WERI-Rb-1 (cell line): Measurements from ENCODE around the gene TNFRSF21.

Experiments
- DNase-seq: peaks from one replicate; pipeline ENCODE4 v3.0.0-alpha.2; 2020
- H3K27ac ChIP-seq: fragments of 250-450 bp; sonication (Bioruptor Pico); 2 replicates; pipeline ENCODE4 v1.5.1; 2020; ENCODE audit warnings: mild to moderate bottlenecking, moderate library complexity
- H3K27me3 ChIP-seq: fragments of 250-450 bp; sonication (Bioruptor Pico); 2 replicates; pipeline ENCODE4 v1.5.1; 2021; ENCODE audit warnings: mild to moderate bottlenecking, low read depth, moderate library complexity; ENCODE audit not compliant: insufficient read depth, severe bottlenecking
- H3K36me3 ChIP-seq: fragments of 250-450 bp; sonication (Bioruptor Pico); 2 replicates; pipeline ENCODE4 v1.5.1; 2020; ENCODE audit warnings: mild to moderate bottlenecking, moderate library complexity
- H3K4me3 ChIP-seq: 2 replicates; pipeline ENCODE4 v1.5.1; 2011; ENCODE audit warnings: low read depth, mild to moderate bottlenecking, control low read depth, low read length
- H3K9me3 ChIP-seq: fragments of 250-450 bp; sonication (Bioruptor Pico); 2 replicates; pipeline ENCODE4 v1.5.1; 2021; ENCODE audit warnings: mild to moderate bottlenecking, moderate library complexity; ENCODE audit not compliant: severe bottlenecking
- CTCF ChIP-seq: IDR thresholded peaks from 2 replicates; pipeline ENCODE4 v1.5.1; 2011; ENCODE audit warnings: low read depth, mild to moderate bottlenecking, control low read depth, inconsistent platforms, low read length

TNFRSF21 gene

DNA sequence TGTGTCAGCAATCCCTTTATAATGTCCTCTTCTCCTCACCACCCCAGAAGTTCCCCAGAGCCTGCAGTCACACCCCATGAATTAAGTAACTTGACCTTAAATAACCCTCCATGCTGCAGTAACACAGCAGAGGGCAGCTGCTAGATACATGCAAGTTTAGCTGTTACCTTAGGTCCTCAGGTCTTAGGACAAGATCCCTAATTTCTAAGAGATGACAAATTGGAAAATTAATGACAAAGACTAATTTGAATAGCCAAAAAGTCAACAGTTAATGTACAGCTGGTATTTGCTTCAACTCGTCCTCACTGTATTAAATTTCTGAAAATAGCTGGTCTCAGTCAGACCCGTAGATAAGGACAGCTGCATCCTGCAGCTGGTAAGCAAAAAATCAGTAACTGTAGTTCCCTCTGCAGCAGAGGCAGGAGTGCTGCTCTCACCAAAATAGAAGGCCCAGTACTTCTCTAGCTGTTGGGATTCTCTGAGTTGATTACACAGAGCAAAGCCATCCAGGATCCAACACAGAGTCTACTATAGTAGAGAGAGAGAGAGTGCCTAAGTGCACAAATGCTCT is 62.4 kb downstream of the TNFRSF21 start:
- H3K4me3 ChIP-seq = no peak overlapping the region
- no peaks in the 10 kb centered on the region for H3K27me3 ChIP-seq
- no peak overlapping the region for H3K27ac ChIP-seq
- DNase-seq = peak; percentile 27
- H3K9me3 ChIP-seq = no peaks in the 10 kb centered on the region
- H3K36me3 ChIP-seq = peaks cover 3% of the 10 kb centered on the region
- no peak for TF ChIP-seq CTCF

DNA sequence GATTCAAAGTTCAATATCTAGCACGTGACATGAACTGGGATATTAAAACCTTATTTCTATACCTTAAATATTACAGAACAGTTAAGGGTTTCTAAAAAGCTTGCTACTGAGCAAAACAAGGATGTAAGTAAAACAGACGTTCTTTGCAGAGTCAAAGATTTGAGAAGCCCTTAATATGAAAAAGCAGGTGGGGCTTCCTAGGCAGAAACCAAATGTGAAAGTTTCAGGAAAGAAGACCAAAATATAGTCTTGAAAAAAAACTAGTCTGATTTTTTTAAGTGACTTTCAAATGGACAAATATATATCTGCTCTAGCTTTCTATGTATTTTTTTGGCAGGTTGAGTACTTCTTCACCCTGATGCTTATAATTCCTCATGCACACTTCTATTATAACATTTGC is 63.2 kb downstream of the TNFRSF21 start:
- Histone ChIP-seq H3K27ac (no peak overlapping the region), H3K36me3 (no peaks in the 10 kb centered on the region; the same call in 1 of the 2 replicates), H3K27me3 (no peaks in the 10 kb centered on the region), H3K9me3 (no peaks in the 10 kb centered on the region), H3K4me3 (no peak overlapping the region)
- TF ChIP-seq CTCF = no peak
- DNase-seq = no peak

DNA sequence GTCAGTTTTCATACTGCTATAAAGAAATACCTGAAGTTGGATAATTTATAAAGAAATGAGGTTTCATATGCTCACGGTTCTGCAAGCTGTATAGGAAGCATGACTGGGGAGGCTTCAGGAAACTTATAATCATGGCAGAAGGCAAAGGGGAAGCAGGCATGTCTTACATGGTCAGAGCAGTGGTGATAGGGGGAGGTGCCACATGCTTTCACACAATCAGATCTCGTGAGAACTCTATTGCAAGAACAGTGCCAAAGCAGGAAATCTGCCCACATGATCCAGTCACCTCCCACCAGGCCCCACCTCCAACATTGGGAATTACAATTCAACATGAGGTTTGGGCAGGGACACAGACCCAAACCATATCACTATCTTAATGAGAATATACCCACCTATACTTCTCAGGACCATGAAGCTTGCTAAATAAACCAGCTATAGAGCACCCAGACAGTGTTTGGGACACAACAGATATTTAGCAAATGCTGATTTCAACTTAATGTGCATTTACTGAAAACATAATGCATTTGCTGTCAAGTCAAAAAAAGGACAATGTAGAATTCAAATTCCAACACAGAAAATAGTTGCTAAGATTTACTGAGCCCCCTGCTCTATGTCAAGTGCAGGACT is 63.8 kb downstream of the TNFRSF21 start:
- no peak for TF ChIP-seq CTCF
- no peak for DNase-seq
- Histone ChIP-seq H3K36me3 (no peaks in the 10 kb centered on the region), H3K27ac (no peak overlapping the region), H3K4me3 (no peak overlapping the region), H3K9me3 (no peaks in the 10 kb centered on the region), H3K27me3 (no peaks in the 10 kb centered on the region)

DNA sequence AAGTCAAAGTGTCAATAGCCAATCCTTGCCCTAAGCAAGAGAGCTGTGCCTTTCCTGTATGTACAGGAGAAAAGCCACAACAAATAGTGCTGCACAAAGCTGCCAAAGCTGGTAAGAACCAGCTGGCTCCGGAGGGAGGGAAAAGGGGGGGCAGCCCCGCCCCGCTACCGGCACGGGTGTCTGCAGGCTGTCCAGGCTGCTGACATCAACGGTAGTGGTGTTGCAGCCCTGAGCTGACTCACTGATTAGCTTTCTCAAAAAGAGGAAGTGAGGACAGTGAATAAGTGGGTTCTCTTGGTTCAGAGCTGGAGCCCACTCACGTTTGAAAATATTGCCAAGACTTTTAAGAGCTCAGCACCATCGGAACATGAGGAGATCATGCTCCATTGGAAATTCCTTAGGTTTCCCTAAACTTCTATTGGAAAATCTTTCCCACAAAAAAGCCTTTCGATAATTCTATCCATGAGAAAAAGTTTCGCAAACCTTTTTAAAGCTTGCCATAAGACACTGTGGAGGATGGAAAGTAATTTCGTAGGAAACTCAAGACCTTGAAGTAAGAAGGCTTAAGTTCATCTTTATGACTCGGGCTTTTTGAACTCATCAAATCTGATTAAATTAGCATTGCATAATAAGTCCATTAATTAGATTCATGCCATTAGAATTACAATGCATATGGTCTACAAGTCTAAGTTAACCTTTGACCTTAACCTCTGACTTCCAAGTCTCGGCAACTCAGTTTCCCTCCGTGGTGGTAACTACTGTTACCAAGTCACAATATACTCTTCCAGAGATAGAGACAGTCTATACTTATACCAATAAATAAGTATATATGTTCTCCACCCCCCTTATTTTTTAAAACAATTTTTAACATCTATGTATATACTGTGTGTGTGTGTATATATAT is 67.0 kb downstream of the TNFRSF21 start:
- Histone ChIP-seq H3K27ac (peak overlapping the region; percentile 73), H3K9me3 (no peaks in the 10 kb centered on the region), H3K36me3 (no peaks in the 10 kb centered on the region), H3K4me3 (peak overlapping the region; percentile 8; the same call in 1 of the 2 replicates), H3K27me3 (no peaks in the 10 kb centered on the region)
- no peak for TF ChIP-seq CTCF
- peak; percentile 98 for DNase-seq

- Histone ChIP-seq H3K36me3 (no peaks in the 10 kb centered on the region), H3K27ac (peak overlapping the region; percentile 73), H3K4me3 (peak overlapping the region; percentile 8; the same call in 1 of the 2 replicates), H3K27me3 (no peaks in the 10 kb centered on the region), H3K9me3 (no peaks in the 10 kb centered on the region)
- TF ChIP-seq CTCF = peak; percentile 57; the same call in 1 of the 2 replicates
- DNase-seq = peak; percentile 78
Measured at GRCh38 chr6:47241742-47242482, 67.8 kb downstream of the TNFRSF21 start.
